Stimulated activated CD4-positive, alpha-beta T cell treated with anti-CD3 and anti-CD28 coated beads, Interleukin-1b, Interleukin-23, amount 100 ng/mL, for 1 hour (primary cell): ENCODE results near the gene FGFRL1.

Experiments
- DNase-seq, 2 donors: peaks; one replicate each; pipeline ENCODE4 v3.0.0-alpha.2; 2020; ENCODE audit warnings: low read depth in 2 of 2

Gene FGFRL1

DNA sequence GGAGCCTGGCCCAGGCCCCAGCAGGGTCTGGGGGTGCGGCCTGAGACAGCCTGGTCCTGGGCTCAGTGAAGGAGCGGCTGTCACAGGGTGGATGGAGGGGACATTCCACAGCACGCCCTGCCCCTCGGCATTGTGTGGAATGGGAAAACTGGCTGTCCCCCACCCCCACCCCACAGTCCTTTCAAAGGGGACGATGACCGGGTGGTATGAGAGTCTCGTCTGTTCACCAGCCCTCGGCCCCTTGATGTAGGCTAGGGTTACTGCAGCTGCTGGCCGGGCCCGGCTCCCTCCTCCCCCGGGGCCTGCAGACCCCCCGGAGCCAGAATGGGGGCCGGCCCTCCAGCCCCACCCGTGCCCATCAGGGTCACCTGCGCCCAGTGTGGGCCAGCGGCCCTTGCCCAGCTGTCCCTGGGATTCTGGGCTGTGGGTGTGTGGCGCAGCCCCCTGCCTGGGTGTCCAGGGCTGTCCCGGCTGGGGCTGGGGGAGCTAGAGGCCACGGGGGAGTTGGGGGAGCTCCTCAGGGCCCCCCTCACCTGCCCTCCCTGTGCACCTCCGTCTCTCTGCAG is 11.7 kb downstream of the FGFRL1 start:
- DNase-seq = no peak

GRCh38 chr4:1023895-1024740 is 12.7 kb downstream of the FGFRL1 start:
- DNase-seq = no peak

DNA sequence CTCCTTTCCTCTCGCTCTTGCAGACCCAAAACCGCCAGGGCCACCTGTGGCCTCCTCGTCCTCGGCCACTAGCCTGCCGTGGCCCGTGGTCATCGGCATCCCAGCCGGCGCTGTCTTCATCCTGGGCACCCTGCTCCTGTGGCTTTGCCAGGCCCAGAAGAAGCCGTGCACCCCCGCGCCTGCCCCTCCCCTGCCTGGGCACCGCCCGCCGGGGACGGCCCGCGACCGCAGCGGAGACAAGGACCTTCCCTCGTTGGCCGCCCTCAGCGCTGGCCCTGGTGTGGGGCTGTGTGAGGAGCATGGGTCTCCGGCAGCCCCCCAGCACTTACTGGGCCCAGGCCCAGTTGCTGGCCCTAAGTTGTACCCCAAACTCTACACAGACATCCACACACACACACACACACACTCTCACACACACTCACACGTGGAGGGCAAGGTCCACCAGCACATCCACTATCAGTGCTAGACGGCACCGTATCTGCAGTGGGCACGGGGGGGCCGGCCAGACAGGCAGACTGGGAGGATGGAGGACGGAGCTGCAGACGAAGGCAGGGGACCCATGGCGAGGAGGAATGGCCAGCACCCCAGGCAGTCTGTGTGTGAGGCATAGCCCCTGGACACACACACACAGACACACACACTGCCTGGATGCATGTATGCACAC is 13.6 kb downstream of the FGFRL1 start:
- DNase-seq = no peak

GRCh38 chr4:1026115-1026514 is 14.7 kb downstream of the FGFRL1 start:
- no peak for DNase-seq

- DNase-seq = no peak
Measured at GRCh38 chr4:1027219-1027914, 15.9 kb downstream of the FGFRL1 start.

- no peak for DNase-seq
Measured at GRCh38 chr4:1027915-1028238, 16.5 kb downstream of the FGFRL1 start.

- no peak for DNase-seq
Measured at GRCh38 chr4:1028574-1029220, 17.3 kb downstream of the FGFRL1 start.

- no peak for DNase-seq
Measured at GRCh38 chr4:1029529-1029928, 18.1 kb downstream of the FGFRL1 start.

DNA sequence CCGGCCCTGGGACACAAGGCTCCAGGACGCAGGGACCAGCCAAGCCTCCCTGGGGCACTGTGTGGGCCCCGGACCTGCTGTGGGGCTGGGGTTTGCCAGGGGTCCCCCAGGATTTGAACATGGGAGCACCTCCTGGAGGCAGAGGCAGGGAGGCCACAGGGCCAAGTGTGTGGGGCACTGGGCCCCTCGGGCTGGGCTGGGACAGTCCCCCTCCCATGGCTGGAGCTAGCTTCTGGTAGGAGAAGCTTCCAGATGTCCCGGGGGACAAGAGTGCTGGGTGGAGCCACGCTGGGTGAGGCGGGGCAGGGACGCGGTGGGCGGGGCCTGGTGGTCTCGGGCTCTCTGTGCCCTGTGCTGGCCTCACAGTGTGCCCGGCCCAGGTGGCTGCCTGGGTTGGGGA is 18.6 kb downstream of the FGFRL1 start:
- no peak for DNase-seq

- no peak for DNase-seq
Measured at GRCh38 chr4:1030559-1030958, 19.1 kb downstream of the FGFRL1 start.

- DNase-seq = no peak
Measured at GRCh38 chr4:1031346-1031745, 19.9 kb downstream of the FGFRL1 start.

GRCh38 chr4:1031956-1032795 is 20.8 kb downstream of the FGFRL1 start:
- DNase-seq = no peak

DNA sequence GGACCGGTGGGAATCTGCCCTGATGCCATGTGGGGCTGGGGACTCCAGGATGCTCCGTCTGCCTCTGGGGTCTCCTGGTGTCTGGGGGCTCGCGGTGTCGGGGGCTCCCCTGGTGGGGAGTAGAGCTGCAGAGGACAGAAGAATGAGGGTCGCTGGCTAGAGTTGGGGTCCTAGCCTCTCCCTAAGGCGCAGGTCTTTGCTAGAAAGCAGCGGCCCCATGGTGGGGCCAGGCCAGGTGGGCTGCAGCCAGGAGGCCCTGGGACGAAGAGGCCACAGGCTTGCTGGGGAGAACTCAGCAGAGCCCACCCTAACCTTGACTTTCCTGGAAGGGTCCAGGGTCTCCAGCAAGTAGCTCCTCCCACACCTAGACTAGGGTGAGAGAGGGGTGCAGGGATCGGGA is 21.4 kb downstream of the FGFRL1 start:
- DNase-seq = no peak

GRCh38 chr4:1033840-1034551 is 22.6 kb downstream of the FGFRL1 start:
- DNase-seq = no peak

GRCh38 chr4:1035510-1035909 is 24.1 kb downstream of the FGFRL1 start:
- no peak for DNase-seq

- no peak for DNase-seq
Measured at GRCh38 chr4:1036095-1036494, 24.7 kb downstream of the FGFRL1 start.

DNA sequence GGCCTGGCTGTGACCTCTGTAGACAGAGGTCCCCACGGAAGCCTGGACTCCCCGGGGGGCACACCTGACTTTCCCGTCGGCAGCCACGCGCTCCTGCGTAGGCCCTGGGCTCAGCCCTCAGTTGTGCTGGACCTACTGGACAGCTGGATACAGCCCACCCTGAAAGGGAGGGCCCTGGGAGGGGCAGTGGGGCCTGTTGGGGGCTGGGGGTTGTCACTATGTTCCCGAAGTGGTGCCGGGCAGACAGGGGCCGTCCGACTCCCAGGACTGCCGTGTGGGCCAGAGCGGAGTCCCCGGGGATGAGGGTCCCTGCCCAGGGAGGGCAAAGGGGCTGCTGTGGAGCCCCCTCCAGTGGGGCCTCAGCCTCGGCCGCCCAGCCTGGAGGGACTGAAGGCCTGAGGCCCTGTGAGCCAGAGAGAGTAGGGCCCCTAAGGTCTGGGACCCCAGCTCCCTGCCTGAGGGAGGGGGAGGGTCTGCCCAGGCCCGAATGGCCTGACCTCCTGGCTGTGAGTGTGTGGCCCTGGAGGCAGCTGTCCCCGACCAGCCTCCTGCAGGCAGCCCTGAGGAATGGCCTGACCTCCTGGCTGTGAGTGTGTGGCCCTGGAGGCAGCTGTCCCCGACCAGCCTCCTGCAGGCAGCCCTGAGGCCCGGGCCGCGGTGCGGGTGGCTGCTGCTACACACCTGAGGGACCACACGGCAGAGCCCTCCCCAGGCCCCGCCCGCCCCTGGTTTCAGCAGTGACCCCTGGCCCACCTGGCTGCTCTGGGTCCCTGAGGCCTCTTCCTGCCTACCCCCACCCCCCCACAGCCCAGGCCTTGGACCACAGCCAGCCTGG is 25.8 kb downstream of the FGFRL1 start:
- DNase-seq = no peak

DNA sequence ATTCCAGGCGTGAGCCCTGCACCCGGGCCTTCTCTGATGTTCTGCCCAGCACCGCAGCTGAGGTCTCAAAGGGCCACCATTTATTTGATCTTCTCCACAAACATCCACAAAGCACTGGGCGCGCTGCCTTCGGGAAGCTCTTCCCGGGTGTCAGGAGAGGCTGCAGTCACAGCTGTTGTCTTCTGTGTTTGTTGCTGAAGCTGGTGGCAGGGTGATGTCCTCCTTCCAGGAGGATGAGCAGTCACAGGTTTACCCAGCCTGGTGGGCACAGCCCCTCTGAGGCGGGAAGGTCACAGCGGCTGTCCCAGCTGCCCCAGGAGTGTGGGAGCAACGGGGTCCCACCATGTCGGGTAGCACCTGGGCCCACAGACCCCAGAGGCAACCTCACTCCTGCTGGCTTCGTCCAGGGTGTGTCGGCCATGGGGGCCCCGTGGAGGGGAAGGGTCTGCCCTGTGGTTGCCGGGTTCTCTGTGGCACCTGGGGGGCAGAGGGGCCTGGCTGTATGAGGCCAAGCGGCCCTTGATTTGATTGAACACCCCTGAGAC is 27.6 kb downstream of the FGFRL1 start:
- DNase-seq = no peak
